ENCODE data around the gene MYBBP1A.

MYBBP1A gene

GRCh38 chr17:4540687-4541327 lies 14.4 kb downstream of the MYBBP1A start:
- no peak overlapping the region for H3K27ac ChIP-seq
- TF ChIP-seq ZFX (IDR thresholded peaks at IDR 0.05) (no peak), CTCF (conservative IDR thresholded peaks at IDR 0.05) (no peak)

GRCh38 chr17:4540224-4540651 lies 14.9 kb downstream of the MYBBP1A start:
- TF ChIP-seq CTCF (conservative IDR thresholded peaks at IDR 0.05) (no peak), ZFX (IDR thresholded peaks at IDR 0.05) (no peak)
- no peak overlapping the region for H3K27ac ChIP-seq

GRCh38 chr17:4539576-4540223 lies 15.5 kb downstream of the MYBBP1A start:
- no peak overlapping the region for H3K27ac ChIP-seq
- TF ChIP-seq CTCF (conservative IDR thresholded peaks at IDR 0.05) (no peak), ZFX (IDR thresholded peaks at IDR 0.05) (no peak)

- no peak for TF ChIP-seq ZFX (IDR thresholded peaks at IDR 0.05)
- TF ChIP-seq CTCF (conservative IDR thresholded peaks at IDR 0.05), result no peak
- no peak overlapping the region for H3K27ac ChIP-seq
These were observed 16.2 kb downstream of the MYBBP1A start for GRCh38 chr17:4539025-4539424.

GRCh38 chr17:4538236-4539002 lies 16.8 kb downstream of the MYBBP1A start:
- no peak overlapping the region for H3K27ac ChIP-seq
- TF ChIP-seq CTCF (conservative IDR thresholded peaks at IDR 0.05), result no peak
- TF ChIP-seq ZFX (IDR thresholded peaks at IDR 0.05), result no peak

GRCh38 chr17:4537451-4538235 lies 17.5 kb downstream of the MYBBP1A start:
- no peak overlapping the region for H3K27ac ChIP-seq
- TF ChIP-seq CTCF (conservative IDR thresholded peaks at IDR 0.05) (no peak), ZFX (IDR thresholded peaks at IDR 0.05) (no peak)

Data from C4-2B (cell line).